Endothelial cell of umbilical vein (primary cell): ENCODE data around the gene VEGFC. TPM values are rescaled to one million over a fixed set of nuclear protein-coding genes. Genes with fewer than 3 reads are reported as not detected.

Experiments used
- BruUV-seq: library from RNA; stranded (reverse); fragments of 400-500 nt; replicated peaks from 2 replicates; lab custom pipeline; 2021; lab: Mats Ljungman, UMichigan
- CTCF ChIA-PET: fragments of 300-600, 350-600 bp; sonication (Branson Sonifier 250); formaldehyde crosslinking; loops from one replicate; lab custom pipeline; 2021; ENCODE audit warnings: antibody characterized with exemption, inconsistent platforms; lab: Charles Lee
- POLR2A ChIA-PET: fragments of 300-600, 350-600 bp; sonication (Branson Sonifier 250); formaldehyde crosslinking; loops from one replicate; lab custom pipeline; 2021; ENCODE audit warnings: antibody characterized with exemption, inconsistent platforms; lab: Charles Lee
- DNase-seq: peaks from one replicate; pipeline ENCODE4 v3.0.0-alpha.2; 2011; ENCODE audit warnings: low read depth, low spot score
- FAIRE-seq: peaks from 2 replicates; lab custom pipeline; 2011; peaks lifted over from hg19 to GRCh38; lab: Jason Lieb, UNC
- H2AFZ ChIP-seq: 2 replicates; pipeline ENCODE4 v1.6.0; 2012; ENCODE audit warnings: low read depth, low read length, control low read depth, inconsistent platforms
- H3K27ac ChIP-seq: 2 replicates; pipeline ENCODE4 v1.5.1; 2011; ENCODE audit warnings: low read depth, mild to moderate bottlenecking, control low read depth, low read length, moderate library complexity; ENCODE audit not compliant: insufficient read depth
- H3K27me3 ChIP-seq, 2 experiments: 2 replicates each; pipeline versions ENCODE4 v1.6.0 to v1.6.1; 2011; ENCODE audit warnings: low read length in 2 of 2, mixed read lengths in 1 of 2; ENCODE audit not compliant: control insufficient read depth in 2 of 2, insufficient read depth in 2 of 2
- H3K36me3 ChIP-seq, 2 experiments: 2 replicates in 1 of 2; 3 replicates in 1 of 2; pipeline ENCODE4 v1.5.1; 2011; ENCODE audit warnings: low read length in 2 of 2, mild to moderate bottlenecking in 1 of 2, moderate library complexity in 1 of 2; ENCODE audit not compliant: control insufficient read depth in 2 of 2, insufficient read depth in 2 of 2; ENCODE audit errors: extremely low read depth in 1 of 2
- H3K4me1 ChIP-seq: 3 replicates; pipeline ENCODE4 v1.5.1; 2011; ENCODE audit warnings: mild to moderate bottlenecking, low read length; ENCODE audit not compliant: control insufficient read depth, insufficient read depth; ENCODE audit errors: extremely low read depth
- H3K4me2 ChIP-seq: 2 replicates; pipeline ENCODE4 v1.6.1; 2011; ENCODE audit warnings: low read length, control low read depth, mixed read lengths; ENCODE audit not compliant: insufficient read depth
- H3K4me3 ChIP-seq, 3 experiments: fragments of 200-600 bp in 1 of 3; sonication (generic), shearing (Covaris generic) in 1 of 3; replicated peaks in 1 of 3; 2 replicates each; pipeline ENCODE4 v1.5.1; 2011 to 2016; ENCODE audit warnings: control low read depth in 3 of 3, low read length in 3 of 3, mild to moderate bottlenecking in 2 of 3, inconsistent platforms in 1 of 3, low read depth in 1 of 3, moderate library complexity in 1 of 3; ENCODE audit not compliant: insufficient read depth in 1 of 3
- H3K79me2 ChIP-seq: 2 replicates; pipeline ENCODE4 v1.6.0; 2012; ENCODE audit warnings: low read length, inconsistent platforms; ENCODE audit not compliant: control insufficient read depth, insufficient read depth
- H3K9ac ChIP-seq: replicated peaks from 2 replicates; pipeline ENCODE3; 2011; ENCODE audit warnings: low read length, control low read depth; ENCODE audit not compliant: insufficient read depth; ENCODE audit errors: extremely low read depth
- H3K9me1 ChIP-seq: replicated peaks from 3 replicates; pipeline ENCODE4 v1.6.0; 2011; ENCODE audit warnings: mild to moderate bottlenecking, low read length; ENCODE audit not compliant: control insufficient read depth, insufficient read depth; ENCODE audit errors: extremely low read depth
- H3K9me3 ChIP-seq: replicated peaks from 2 replicates; pipeline ENCODE4 v1.5.1; 2012; ENCODE audit warnings: low read length, inconsistent platforms; ENCODE audit not compliant: control insufficient read depth, insufficient read depth
- H4K20me1 ChIP-seq: replicated peaks from 2 replicates; pipeline ENCODE3; 2011; ENCODE audit warnings: mild to moderate bottlenecking, low read length; ENCODE audit not compliant: control insufficient read depth, insufficient read depth; ENCODE audit errors: extremely low read depth
- CTCF ChIP-seq, 2 donors: IDR thresholded peaks; 1 replicate in 1 of 2; 2 replicates in 1 of 2; pipeline ENCODE4 v1.5.1; 2011; ENCODE audit warnings: low read length in 2 of 2, mild to moderate bottlenecking in 2 of 2, moderate library complexity in 2 of 2, control low read depth in 1 of 2, inconsistent platforms in 1 of 2, low read depth in 1 of 2; ENCODE audit not compliant: insufficient read depth in 1 of 2; ENCODE audit errors: extremely low read depth in 1 of 2
- EZH2 ChIP-seq: IDR thresholded peaks from 2 replicates; pipeline ENCODE4 v1.6.1; 2012; ENCODE audit warnings: borderline replicate concordance, low read depth, mild to moderate bottlenecking, moderate library complexity, low read length, inconsistent platforms; ENCODE audit not compliant: severe bottlenecking
- FOS ChIP-seq: IDR thresholded peaks from 2 replicates; pipeline ENCODE4 v1.6.1; 2011; ENCODE audit warnings: mild to moderate bottlenecking, low read length, moderate library complexity, borderline replicate concordance; ENCODE audit not compliant: insufficient read depth
- GATA2 ChIP-seq: IDR thresholded peaks from 2 replicates; pipeline ENCODE4 v1.7.0; 2011; ENCODE audit warnings: low read depth, mild to moderate bottlenecking, moderate library complexity, mixed read lengths, low read length; ENCODE audit not compliant: insufficient read length, insufficient read depth
- JUN ChIP-seq: IDR thresholded peaks from 2 replicates; pipeline ENCODE4 v1.6.1; 2011; ENCODE audit warnings: borderline replicate concordance, low read depth; ENCODE audit not compliant: insufficient read length, insufficient read depth
- MAX ChIP-seq: IDR thresholded peaks from 2 replicates; pipeline ENCODE4 v1.6.1; 2011; ENCODE audit not compliant: insufficient read depth, insufficient read length
- MYC ChIP-seq: IDR thresholded peaks from one replicate; pipeline ENCODE4 v1.6.1; 2011; ENCODE audit warnings: mild to moderate bottlenecking, low read depth, low read length
- POLR2A ChIP-seq: IDR thresholded peaks from 2 replicates; pipeline ENCODE4 v1.6.1; 2012; ENCODE audit warnings: low read depth, mild to moderate bottlenecking, control low read depth, low read length
- POLR2AphosphoS5 ChIP-seq: IDR thresholded peaks from 2 replicates; pipeline ENCODE4 v1.6.1; 2012; ENCODE audit warnings: low read depth, mild to moderate bottlenecking, control low read depth, low read length, moderate library complexity; ENCODE audit not compliant: insufficient read depth
- dilution Hi-C: fragments of 300-500 bp; cut with MboI; formaldehyde crosslinking; loops from one replicate; pipeline ENCODE4 v1.15.0; 2019; ENCODE audit warnings: low sequenced_read_pairs; ENCODE audit not compliant: extremely low pct_ligation_motif_present
- intact Hi-C: fragments of 100-400 bp; cut with micrococcal nuclease; formaldehyde crosslinking; loops from one replicate; pipeline ENCODE4 v1.10.0; 2022
- polyA plus RNA-seq, 4 experiments: library from polyadenylated mRNA; depleted of rRNA in 3 of 4; stranded (reverse) in 3 of 4; unstranded in 1 of 4; fragments of >200 nt; gene quantifications; 2 replicates each; pipeline versions ENCODE4 v1.2.1 to v1.2.3, GENCODE V29; 2011 to 2012; ENCODE audit warnings: missing spikeins in 1 of 4
- total RNA-seq: library from RNA; stranded (reverse); gene quantifications from 2 replicates; pipeline ENCODE4 v1.2.3, GENCODE V29; 2021

Gene VEGFC
- total and polyA plus RNA-seq, 2 donors (not counting 3 experiments of a cell fraction or from before 2014, with no cell fraction given): 20.4 to 34.9 TPM

- Histone ChIP-seq H3K4me1 (peaks cover 6% of the 10 kb centered on the region), H3K4me2 (no peak overlapping the region), H2AFZ (no peak overlapping the region), H3K9me1 (no peaks in the 10 kb centered on the region), H3K4me3 (no peak overlapping the region), H3K27me3 (no peaks in the 10 kb centered on the region), H3K79me2 (peaks cover 82% of the 10 kb centered on the region), H4K20me1 (peaks cover 14% of the 10 kb centered on the region), H3K36me3 (no peaks in the 10 kb centered on the region), H3K27ac (no peak overlapping the region), H3K9ac (no peak overlapping the region), H3K9me3 (no peaks in the 10 kb centered on the region)
- dilution Hi-C loops (no loop called here), intact Hi-C loops (no loop called here)
- FAIRE-seq: peak; percentile 75
- POLR2A ChIA-PET: no interaction called here
- TF ChIP-seq JUN: peak; percentile 17
- TF ChIP-seq MAX: no peak
- peak; percentile 89 for TF ChIP-seq FOS
- BruUV-seq: no TSS peak
- CTCF ChIA-PET: no interaction called here
- DNase-seq: peak; percentile 58
These were observed 57.4 kb downstream of the VEGFC start for GRCh38 chr4:176735300-176735699.

GRCh38 chr4:176734461-176734860, 58.3 kb downstream of the VEGFC start:
- no peak overlapping the region for H2AFZ ChIP-seq
- peaks cover 6% of the 10 kb centered on the region for H3K4me1 ChIP-seq
- POLR2A ChIA-PET: no interaction called here
- DNase-seq (no peak), FAIRE-seq (no peak)
- H3K27me3 ChIP-seq: no peaks in the 10 kb centered on the region
- peaks cover 87% of the 10 kb centered on the region for H3K79me2 ChIP-seq
- TF ChIP-seq JUN (no peak), GATA2 (no peak), MAX (no peak), EZH2 (no peak), POLR2A (no peak), CTCF (IDR thresholded peaks at IDR 0.05; ENCODE audit: extremely low read depth in 1 of 2, insufficient read depth in 1 of 2, low read depth in 1 of 2, low read length in 2 of 2) (no peak), MYC (no peak), POLR2AphosphoS5 (no peak), FOS (no peak)
- no peak overlapping the region for H3K4me2 ChIP-seq
- H4K20me1 ChIP-seq: peaks cover 14% of the 10 kb centered on the region
- dilution Hi-C loops: no loop called here
- H3K4me3 ChIP-seq: no peak overlapping the region
- no peak overlapping the region for H3K27ac ChIP-seq
- H3K9me1 ChIP-seq: no peaks in the 10 kb centered on the region
- no peaks in the 10 kb centered on the region for H3K9me3 ChIP-seq
- H3K36me3 ChIP-seq: peaks cover 0 to under 1% of the 10 kb centered on the region in 2 experiments
- CTCF ChIA-PET: no interaction called here
- intact Hi-C loops: no loop called here
- no peak overlapping the region for H3K9ac ChIP-seq
- BruUV-seq: no TSS peak
